Left lung (tissue), 10 donors: ENCODE results near the gene GHRH. TPM values are rescaled to one million over a fixed set of nuclear protein-coding genes. Genes with fewer than 3 reads are reported as not detected.

ENCODE experiments used
- ATAC-seq: fragments of 200-7000 bp; cut with Tn5 transposase; one replicate; pipeline ENCODE4 v1.9.1; 2020; ENCODE audit warnings: moderate library complexity
- DNase-seq, 4 donors: peaks; one replicate each; pipeline ENCODE4 v3.0.0-alpha.2; 2013 to 2020
- H3K27ac ChIP-seq, 2 donors: fragments of 200-600 bp; sonication (generic) in 1 of 2; one replicate each; pipeline versions ENCODE4 v1.5.0 to v1.8.0; 2020 to 2021
- H3K27me3 ChIP-seq, 2 donors: fragments of 200-600 bp; sonication (generic) in 1 of 2; one replicate each; pipeline versions ENCODE4 v1.5.0 to v1.8.0; 2020 to 2021
- H3K36me3 ChIP-seq, 2 donors: fragments of 200-600 bp; sonication (generic) in 1 of 2; one replicate each; pipeline versions ENCODE4 v1.5.0 to v1.8.0; 2020 to 2021
- H3K4me1 ChIP-seq, 2 donors: fragments of 200-600 bp; one replicate each; pipeline ENCODE4 v1.8.0; 2021
- H3K4me3 ChIP-seq, 2 donors: fragments of 200-600 bp; sonication (generic) in 1 of 2; one replicate each; pipeline versions ENCODE4 v1.5.0 to v1.8.0; 2020 to 2021; ENCODE audit warnings: mild to moderate bottlenecking in 1 of 2
- H3K9me3 ChIP-seq, 2 donors: fragments of 200-600 bp; sonication (generic) in 1 of 2; one replicate each; pipeline versions ENCODE4 v1.5.0 to v1.8.0; 2020 to 2021
- intact Hi-C, 2 donors: fragments of 100-400 bp; cut with DNase I; formaldehyde crosslinking; loops; one replicate each; pipeline versions ENCODE4 v1.11.2 to v1.14.2; 2022
- polyA plus RNA-seq, 6 donors: library from polyadenylated mRNA; unstranded; fragments of 120-200 nt; gene quantifications; one replicate each; pipeline ENCODE4 v1.2.1, GENCODE V29; 2013; ENCODE audit not compliant: insufficient read length in 6 of 6
- total RNA-seq, 2 donors: library from RNA; stranded (reverse); fragmentation: NEBNext Ultra II Directional; extraction: Animal tissue kit (Norgen Biotek cat#: 25700); gene quantifications; one replicate each; pipeline ENCODE4 v1.2.1, GENCODE V29; 2021
- TF ChIP-seq, protein P1 (sequence below), 2 donors: fragments of 200-600 bp; sonication (generic) in 1 of 2; IDR thresholded peaks; one replicate each; pipeline versions ENCODE4 v1.5.0 to v1.8.0; 2021; ENCODE audit warnings: antibody characterized with exemption in 2 of 2
- donor health status: DM: no; HTN: yes; CAD: no.
- donor health status: DM: no; HTN: no; CAD: no.

The GHRH gene
- total and polyA plus RNA-seq, 8 donors, result not detected

DNA sequence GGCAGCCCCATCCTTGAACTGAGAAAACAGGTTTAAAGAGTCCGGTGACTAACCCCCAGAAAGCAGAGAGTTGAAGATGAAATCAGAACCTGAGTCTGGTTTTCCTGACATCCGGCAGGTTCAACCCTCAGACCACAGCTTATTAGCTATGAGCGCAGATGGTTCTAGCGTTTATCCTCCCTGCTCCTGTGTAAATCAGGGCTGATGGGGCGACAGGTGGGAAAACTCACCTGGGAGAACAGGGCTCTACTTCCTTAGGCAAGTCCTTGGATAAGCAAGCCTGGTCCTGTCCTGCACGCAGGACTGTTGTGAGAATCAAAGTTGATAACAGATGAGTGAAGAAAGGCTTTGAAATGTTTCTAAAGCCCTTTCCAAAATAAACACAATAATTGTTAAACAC, 31.4 kb downstream of the GHRH start:
- intact Hi-C loops, result no loop called here
- TF ChIP-seq, protein P1, sequence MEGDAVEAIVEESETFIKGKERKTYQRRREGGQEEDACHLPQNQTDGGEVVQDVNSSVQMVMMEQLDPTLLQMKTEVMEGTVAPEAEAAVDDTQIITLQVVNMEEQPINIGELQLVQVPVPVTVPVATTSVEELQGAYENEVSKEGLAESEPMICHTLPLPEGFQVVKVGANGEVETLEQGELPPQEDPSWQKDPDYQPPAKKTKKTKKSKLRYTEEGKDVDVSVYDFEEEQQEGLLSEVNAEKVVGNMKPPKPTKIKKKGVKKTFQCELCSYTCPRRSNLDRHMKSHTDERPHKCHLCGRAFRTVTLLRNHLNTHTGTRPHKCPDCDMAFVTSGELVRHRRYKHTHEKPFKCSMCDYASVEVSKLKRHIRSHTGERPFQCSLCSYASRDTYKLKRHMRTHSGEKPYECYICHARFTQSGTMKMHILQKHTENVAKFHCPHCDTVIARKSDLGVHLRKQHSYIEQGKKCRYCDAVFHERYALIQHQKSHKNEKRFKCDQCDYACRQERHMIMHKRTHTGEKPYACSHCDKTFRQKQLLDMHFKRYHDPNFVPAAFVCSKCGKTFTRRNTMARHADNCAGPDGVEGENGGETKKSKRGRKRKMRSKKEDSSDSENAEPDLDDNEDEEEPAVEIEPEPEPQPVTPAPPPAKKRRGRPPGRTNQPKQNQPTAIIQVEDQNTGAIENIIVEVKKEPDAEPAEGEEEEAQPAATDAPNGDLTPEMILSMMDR (IDR thresholded peaks at IDR 0.05), result no peak
- Histone ChIP-seq H3K27ac (no peak overlapping the region), H3K9me3 (no peaks in the 10 kb centered on the region), H3K4me1 (no peaks in the 10 kb centered on the region), H3K36me3 (peaks cover 6 to 100% of the 10 kb centered on the region in 2 donors), H3K27me3 (no peaks in the 10 kb centered on the region), H3K4me3 (no peak overlapping the region)
- no peak for DNase-seq
- no peak for ATAC-seq

- Histone ChIP-seq H3K4me1 (no peaks in the 10 kb centered on the region), H3K36me3 (peaks cover 10 to 100% of the 10 kb centered on the region in 2 donors), H3K27ac (no peak overlapping the region), H3K9me3 (no peaks in the 10 kb centered on the region), H3K27me3 (no peaks in the 10 kb centered on the region), H3K4me3 (no peak overlapping the region)
- DNase-seq, result no peak
- intact Hi-C loops, result no loop called here
- TF ChIP-seq, protein P1 (IDR thresholded peaks at IDR 0.05), result no peak
- no peak for ATAC-seq
These were observed 32.3 kb downstream of the GHRH start for GRCh38 chr20:37229357-37229756.

DNA sequence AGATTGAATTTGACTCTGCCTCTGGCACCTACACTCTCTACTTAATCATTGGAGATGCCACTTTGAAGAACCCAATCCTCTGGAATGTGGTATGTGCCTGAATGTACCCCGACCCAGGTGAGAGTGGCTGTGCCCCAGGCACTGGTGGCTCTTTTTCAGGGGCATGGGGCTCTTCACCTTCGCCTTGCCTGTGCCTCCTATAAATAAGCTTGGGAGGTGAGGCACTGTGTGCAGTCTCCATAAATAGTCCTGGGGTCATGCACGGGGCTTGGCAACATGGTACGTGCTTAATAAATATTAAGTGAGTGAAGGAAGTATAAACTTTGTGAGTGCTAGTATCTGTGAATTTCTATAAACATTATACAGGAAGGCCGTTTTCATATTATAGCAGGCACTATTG, 33.0 kb downstream of the GHRH start:
- intact Hi-C loops, result no loop called here
- H3K9me3 ChIP-seq, result no peaks in the 10 kb centered on the region

GRCh38 chr20:37228082-37228481, 33.5 kb downstream of the GHRH start:
- Histone ChIP-seq H3K36me3 (peaks cover 11 to 100% of the 10 kb centered on the region in 2 donors), H3K4me3 (no peak overlapping the region), H3K27me3 (no peaks in the 10 kb centered on the region), H3K9me3 (no peaks in the 10 kb centered on the region), H3K27ac (no peak overlapping the region), H3K4me1 (peaks cover 0 to 8% of the 10 kb centered on the region in 2 donors)
- TF ChIP-seq, protein P1 (IDR thresholded peaks at IDR 0.05), result no peak
- no peak for ATAC-seq
- no peak for DNase-seq
- intact Hi-C loops, result no loop called here

More for the DNA sequence above, 33.0 kb downstream of the GHRH start:
- H3K36me3 ChIP-seq, result peaks cover 11 to 100% of the 10 kb centered on the region in 2 donors
- ATAC-seq, result no peak
- TF ChIP-seq, protein P1 (IDR thresholded peaks at IDR 0.05), result no peak
- H3K4me3 ChIP-seq, result no peak overlapping the region
- H3K4me1 ChIP-seq, result peaks cover 0 to 2% of the 10 kb centered on the region in 2 donors
- no peak overlapping the region for H3K27ac ChIP-seq
- H3K27me3 ChIP-seq, result no peaks in the 10 kb centered on the region
- no peak for DNase-seq

DNA sequence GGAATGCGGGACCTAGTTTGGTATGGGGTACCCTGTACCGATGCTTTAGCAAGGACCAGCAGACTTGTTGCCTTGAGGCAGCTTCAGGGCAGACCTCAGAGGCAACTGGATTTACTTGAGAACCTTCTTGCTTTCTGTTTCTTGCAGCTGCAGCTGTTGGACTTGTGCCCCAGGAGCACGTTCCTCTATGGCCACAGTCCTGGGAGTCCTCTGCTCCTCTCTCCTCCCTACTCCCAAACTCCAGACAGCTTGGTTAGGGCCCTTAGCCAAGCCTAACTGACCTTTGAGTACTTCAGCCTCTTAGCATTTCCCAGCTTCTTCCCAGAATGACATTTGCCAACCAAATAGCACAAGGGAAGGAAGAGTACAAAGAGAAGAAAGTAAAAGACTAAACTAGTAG, 34.7 kb downstream of the GHRH start:
- Histone ChIP-seq H3K27me3 (no peaks in the 10 kb centered on the region), H3K4me1 (peaks cover 0 to 16% of the 10 kb centered on the region in 2 donors), H3K4me3 (no peak overlapping the region), H3K36me3 (peaks cover 11 to 88% of the 10 kb centered on the region in 2 donors), H3K27ac (no peak overlapping the region), H3K9me3 (no peaks in the 10 kb centered on the region)
- intact Hi-C loops, result no loop called here
- TF ChIP-seq, protein P1 (IDR thresholded peaks at IDR 0.05), result no peak
- ATAC-seq (peak; percentile 34), DNase-seq (peak in 1 of 4 donors; percentile 41)
